ENCODE data around the gene CUBN.

CUBN gene

GRCh38 chr10:16822726-16823360 is 306.8 kb downstream of the CUBN start:
- DNase-seq (ENCODE audit: low read depth), result no peak
- H3K4me3 ChIP-seq (ENCODE audit: low read depth, low read length), result no peak overlapping the region
- TF ChIP-seq CTCF (conservative IDR thresholded peaks at IDR 0.05; ENCODE audit: low read depth, low read length), result no peak

DNA sequence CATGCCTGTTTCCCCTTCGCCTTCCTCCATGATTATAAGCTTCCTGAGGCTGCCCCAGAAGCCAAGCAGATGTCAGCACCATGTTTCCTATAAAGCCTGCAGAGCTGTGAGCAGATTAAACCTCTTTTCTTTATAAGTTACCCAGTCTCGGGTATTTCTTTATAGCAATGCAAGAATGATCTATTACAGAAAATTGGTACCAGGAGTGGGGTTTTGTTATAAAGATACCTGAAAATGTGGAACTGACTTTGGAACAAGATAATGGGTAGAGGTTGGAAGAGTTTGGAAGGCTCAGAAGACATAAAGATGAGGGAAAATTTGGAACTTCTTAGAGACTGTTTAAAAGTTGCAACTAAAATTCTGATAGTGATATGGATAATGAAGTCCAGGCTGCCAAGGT is 307.6 kb downstream of the CUBN start:
- no peak for TF ChIP-seq CTCF (conservative IDR thresholded peaks at IDR 0.05; ENCODE audit: low read depth, low read length)
- no peak overlapping the region for H3K4me3 ChIP-seq (ENCODE audit: low read depth, low read length)
- DNase-seq (ENCODE audit: low read depth), result no peak

DNA sequence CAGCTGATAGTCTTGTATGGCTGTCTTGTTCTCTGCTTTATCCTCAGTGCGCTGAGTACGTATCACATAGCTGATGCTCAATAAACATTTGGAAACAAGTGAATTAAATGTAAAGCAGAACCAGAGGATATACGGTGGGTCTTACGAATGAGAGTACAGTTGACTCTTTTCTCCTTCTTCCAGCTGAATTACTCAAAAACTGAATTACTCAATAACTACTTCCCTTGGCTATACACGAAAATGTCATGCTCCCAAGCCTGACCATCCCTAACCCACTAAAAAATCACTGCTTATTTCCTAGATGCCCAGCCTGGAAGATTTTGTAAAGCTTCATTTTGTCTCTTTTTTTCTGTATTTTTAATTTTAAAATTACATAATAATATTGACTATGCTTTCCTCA is 309.2 kb downstream of the CUBN start:
- no peak for DNase-seq (ENCODE audit: low read depth)
- no peak overlapping the region for H3K4me3 ChIP-seq (ENCODE audit: low read depth, low read length)
- no peak for TF ChIP-seq CTCF (conservative IDR thresholded peaks at IDR 0.05; ENCODE audit: low read depth, low read length)

GRCh38 chr10:16820018-16820417 is 309.6 kb downstream of the CUBN start:
- no peak for DNase-seq (ENCODE audit: low read depth)
- TF ChIP-seq CTCF (conservative IDR thresholded peaks at IDR 0.05; ENCODE audit: low read depth, low read length), result no peak
- no peak overlapping the region for H3K4me3 ChIP-seq (ENCODE audit: low read depth, low read length)

DNA sequence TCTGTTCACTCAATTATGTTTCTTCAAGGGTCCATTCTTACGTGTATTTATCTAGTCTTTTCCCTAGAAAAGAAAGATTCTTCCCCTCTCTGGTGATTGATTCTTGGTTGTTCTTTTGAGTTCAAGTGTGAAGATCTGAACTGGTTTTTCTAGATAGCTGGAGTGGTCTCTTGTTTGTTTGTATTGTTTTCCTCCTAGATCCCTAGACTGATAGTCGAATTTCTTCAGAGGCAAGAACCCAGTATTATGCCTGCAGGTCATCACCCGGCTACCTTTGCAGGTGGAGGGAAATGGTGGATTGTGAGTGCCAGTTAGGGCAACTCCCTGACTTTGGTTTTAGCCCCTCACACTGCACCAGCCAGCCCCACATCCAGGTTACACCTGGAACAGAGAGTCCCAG is 310.2 kb downstream of the CUBN start:
- TF ChIP-seq CTCF (conservative IDR thresholded peaks at IDR 0.05; ENCODE audit: low read depth, low read length), result no peak
- no peak overlapping the region for H3K4me3 ChIP-seq (ENCODE audit: low read depth, low read length)
- no peak for DNase-seq (ENCODE audit: low read depth)

- DNase-seq (ENCODE audit: low read depth), result no peak
- no peak overlapping the region for H3K4me3 ChIP-seq (ENCODE audit: low read depth, low read length)
- no peak for TF ChIP-seq CTCF (conservative IDR thresholded peaks at IDR 0.05; ENCODE audit: low read depth, low read length)
These were observed 310.6 kb downstream of the CUBN start for GRCh38 chr10:16819026-16819425.

All from choroid plexus epithelial cell (primary cell).